ENCODE results near the gene CLMN.

The CLMN gene

DNA sequence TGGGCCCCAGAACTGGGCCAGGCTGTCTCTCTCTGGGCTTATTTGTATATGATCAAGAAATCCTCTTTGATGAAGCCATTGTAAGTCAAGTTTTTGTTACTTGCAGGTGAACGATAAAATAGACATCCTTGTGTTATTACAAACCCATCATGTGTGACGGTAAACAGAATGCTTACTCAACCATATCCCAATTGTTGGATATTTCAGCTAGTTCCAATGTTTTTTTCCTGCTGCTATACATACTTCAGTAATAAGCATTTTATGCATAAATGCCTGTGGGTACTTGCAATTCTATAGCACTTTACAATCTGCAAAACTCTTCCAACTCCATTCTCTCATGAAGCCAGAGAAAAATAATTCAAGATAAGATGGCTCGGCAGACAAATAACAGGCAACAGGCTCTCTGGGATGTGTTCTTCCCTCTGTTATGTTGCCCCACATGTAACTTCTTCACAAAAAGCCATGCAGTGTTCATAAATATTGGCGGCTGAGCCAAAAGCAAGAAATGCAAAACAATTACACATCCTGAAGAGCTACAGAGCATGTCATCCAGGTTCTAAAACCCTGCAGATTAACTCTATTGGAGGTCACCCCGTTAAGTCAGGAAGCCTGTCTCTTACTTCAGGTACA is 69.5 kb downstream of the CLMN start:
- no peak for DNase-seq
- Mint-ChIP-seq H3K4me1 (ENCODE audit: low read depth) (peaks cover 2% of the 10 kb centered on the region), H3K27ac (no peak overlapping the region)

GRCh38 chr14:95248432-95248831 is 71.3 kb downstream of the CLMN start:
- Mint-ChIP-seq H3K27ac (no peak overlapping the region), H3K4me3 (no peak overlapping the region), H3K4me1 (ENCODE audit: low read depth) (no peaks in the 10 kb centered on the region), H3K36me3 (ENCODE audit: low read depth) (no peaks in the 10 kb centered on the region), H3K27me3 (peaks cover 38% of the 10 kb centered on the region), H3K9me3 (no peaks in the 10 kb centered on the region)
- no peak for DNase-seq

More for the DNA sequence above, 69.5 kb downstream of the CLMN start:
- Mint-ChIP-seq H3K36me3 (ENCODE audit: low read depth) (no peaks in the 10 kb centered on the region), H3K27me3 (peaks cover 37% of the 10 kb centered on the region), H3K9me3 (no peaks in the 10 kb centered on the region), H3K4me3 (no peak overlapping the region)

DNA sequence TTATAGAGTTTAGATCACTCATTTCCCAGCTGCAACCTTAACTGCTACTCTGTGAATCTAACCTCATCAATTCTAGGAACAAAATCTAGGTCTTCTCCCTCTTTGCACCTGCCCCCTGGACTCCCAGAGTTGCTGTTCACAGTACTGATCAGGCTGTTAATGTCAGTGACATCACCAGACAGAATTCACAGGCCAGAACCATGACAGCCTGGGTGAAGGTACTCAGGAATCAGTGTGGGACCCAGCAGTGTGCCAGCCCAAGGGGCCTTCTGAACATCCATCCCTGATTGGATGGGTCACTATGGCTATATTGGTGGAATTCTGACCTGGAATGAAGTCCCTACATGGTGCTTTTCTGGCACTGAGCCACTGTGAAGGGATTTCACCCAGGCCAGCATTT is 72.8 kb downstream of the CLMN start:
- Mint-ChIP-seq H3K36me3 (ENCODE audit: low read depth) (no peaks in the 10 kb centered on the region), H3K9me3 (no peaks in the 10 kb centered on the region), H3K27me3 (peaks cover 30% of the 10 kb centered on the region), H3K27ac (no peak overlapping the region), H3K4me3 (no peak overlapping the region), H3K4me1 (ENCODE audit: low read depth) (no peaks in the 10 kb centered on the region)
- no peak for DNase-seq

DNA sequence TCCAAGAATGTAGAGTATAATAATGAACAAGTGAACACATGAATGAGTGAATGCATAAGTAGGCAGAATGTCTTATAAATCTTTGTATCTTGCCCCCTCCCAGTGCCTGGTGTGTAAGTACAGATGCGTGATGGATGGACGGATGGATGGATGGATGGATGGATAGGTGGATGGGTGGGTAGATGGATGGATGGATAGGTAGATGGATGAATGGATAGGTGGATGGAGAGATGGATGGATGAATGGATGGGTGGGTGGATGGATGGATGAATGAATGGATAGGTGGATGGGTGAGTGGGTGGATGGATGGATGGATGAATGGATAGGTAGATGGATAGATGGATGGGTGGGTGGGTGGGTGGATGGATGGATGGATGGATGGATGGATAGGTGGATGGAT is 74.4 kb downstream of the CLMN start:
- Mint-ChIP-seq H3K36me3 (ENCODE audit: low read depth) (no peaks in the 10 kb centered on the region), H3K27ac (no peak overlapping the region), H3K4me1 (ENCODE audit: low read depth) (no peaks in the 10 kb centered on the region), H3K9me3 (no peaks in the 10 kb centered on the region), H3K4me3 (no peak overlapping the region), H3K27me3 (peaks cover 20% of the 10 kb centered on the region)
- DNase-seq = no peak

DNA sequence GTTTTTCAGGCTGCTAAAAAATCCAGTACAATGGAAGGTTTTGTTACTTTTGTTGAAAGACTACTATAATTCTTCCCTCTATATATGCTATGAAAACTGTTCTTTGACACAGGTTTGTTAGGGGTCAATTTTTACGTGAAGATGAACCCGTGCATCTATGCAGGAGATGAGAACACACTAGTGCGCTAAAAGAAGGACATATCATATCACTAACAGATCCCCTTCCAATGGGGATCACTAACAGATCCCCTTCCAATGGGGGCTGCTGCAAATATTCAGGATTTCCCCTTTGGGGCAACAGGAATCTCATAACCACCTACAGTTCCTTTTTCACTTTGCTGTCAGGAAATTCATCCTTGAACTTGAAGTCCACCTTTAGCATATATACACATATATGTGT is 75.1 kb downstream of the CLMN start:
- Mint-ChIP-seq H3K36me3 (ENCODE audit: low read depth) (no peaks in the 10 kb centered on the region), H3K4me3 (no peak overlapping the region), H3K27me3 (peaks cover 14% of the 10 kb centered on the region), H3K4me1 (ENCODE audit: low read depth) (no peaks in the 10 kb centered on the region), H3K9me3 (no peaks in the 10 kb centered on the region), H3K27ac (no peak overlapping the region)
- no peak for DNase-seq

DNA sequence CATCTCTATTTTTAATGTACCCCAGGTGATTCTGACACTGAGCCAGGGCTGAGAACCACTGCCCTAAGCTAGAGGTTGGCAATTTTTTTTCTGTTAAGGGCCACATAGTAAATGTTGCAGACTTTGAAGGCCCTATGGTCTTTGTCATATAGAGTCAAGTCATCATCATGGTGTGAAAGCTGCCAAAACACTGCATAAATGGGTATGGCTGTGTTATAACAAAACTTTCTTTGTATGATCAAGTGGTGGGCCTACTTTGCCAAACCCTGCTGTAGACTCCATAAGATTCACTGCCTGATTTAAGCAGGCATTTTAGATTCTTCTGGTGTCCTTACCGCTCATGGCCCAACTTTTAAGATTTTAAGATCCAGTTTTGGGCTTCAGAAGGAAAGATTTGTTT is 76.8 kb downstream of the CLMN start:
- Mint-ChIP-seq H3K27ac (no peak overlapping the region), H3K9me3 (no peaks in the 10 kb centered on the region), H3K27me3 (peaks cover 12% of the 10 kb centered on the region), H3K4me1 (ENCODE audit: low read depth) (no peaks in the 10 kb centered on the region), H3K4me3 (no peak overlapping the region), H3K36me3 (ENCODE audit: low read depth) (no peaks in the 10 kb centered on the region)
- DNase-seq = no peak

DNA sequence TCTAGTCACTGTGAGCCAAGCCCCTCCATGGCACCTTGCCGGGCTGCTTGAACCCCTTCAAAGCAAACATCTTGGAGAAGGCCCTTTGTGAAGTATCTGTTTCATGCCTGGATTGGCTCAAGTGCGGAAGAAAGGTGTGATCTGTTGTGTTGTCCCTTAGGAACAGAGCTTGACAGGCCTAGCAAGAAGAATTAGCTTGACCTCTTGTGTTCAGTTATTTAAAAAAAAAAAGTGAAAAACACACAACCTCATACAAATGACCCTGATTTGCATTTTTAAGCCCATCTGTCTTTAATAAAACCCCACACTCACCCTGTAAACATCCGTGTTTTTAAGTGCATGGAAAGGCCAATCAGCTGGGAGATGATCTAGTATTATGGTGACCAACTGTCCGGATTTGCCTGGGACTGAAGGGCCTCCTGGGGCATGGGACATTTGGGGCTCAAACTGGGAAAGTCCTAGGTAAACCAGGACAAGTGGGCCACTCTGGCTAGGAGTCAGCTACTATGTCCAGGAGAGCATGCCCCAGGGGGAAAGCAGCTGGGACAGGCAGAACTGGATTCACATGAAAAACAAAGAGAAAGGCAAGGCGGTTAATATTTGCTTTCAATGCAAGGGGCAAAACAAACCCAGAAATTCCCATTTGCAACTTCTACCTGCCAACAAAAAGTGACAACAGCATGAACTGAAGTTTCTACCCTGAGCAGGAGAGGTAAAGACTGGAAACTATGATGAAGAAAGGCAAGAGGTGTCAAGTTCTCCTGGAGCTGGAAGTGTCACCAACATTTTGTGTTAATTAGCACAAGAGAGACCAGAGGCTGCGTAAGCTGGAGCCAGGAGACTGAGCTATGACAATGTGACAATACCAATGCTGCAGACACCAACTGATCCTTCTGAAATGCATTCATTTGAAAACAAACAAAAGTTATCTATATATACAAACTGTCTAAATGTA is 78.6 kb downstream of the CLMN start:
- no peaks in the 10 kb centered on the region for H3K4me1 Mint-ChIP-seq (ENCODE audit: low read depth)

GRCh38 chr14:95238487-95239298 is 81.0 kb downstream of the CLMN start:
- no peaks in the 10 kb centered on the region for H3K4me1 Mint-ChIP-seq (ENCODE audit: low read depth)
- no peak overlapping the region for H3K4me3 Mint-ChIP-seq
- DNase-seq = no peak
- no peaks in the 10 kb centered on the region for H3K9me3 Mint-ChIP-seq
- H3K27me3 Mint-ChIP-seq = peaks cover 2% of the 10 kb centered on the region
- H3K36me3 Mint-ChIP-seq (ENCODE audit: low read depth) = no peaks in the 10 kb centered on the region
- no peak overlapping the region for H3K27ac Mint-ChIP-seq

More for the DNA sequence above, 78.6 kb downstream of the CLMN start:
- no peak overlapping the region for H3K27ac Mint-ChIP-seq
- H3K9me3 Mint-ChIP-seq = no peaks in the 10 kb centered on the region
- peaks cover 8% of the 10 kb centered on the region for H3K27me3 Mint-ChIP-seq
- no peaks in the 10 kb centered on the region for H3K36me3 Mint-ChIP-seq (ENCODE audit: low read depth)
- H3K4me3 Mint-ChIP-seq = no peak overlapping the region
- no peak for DNase-seq

DNA sequence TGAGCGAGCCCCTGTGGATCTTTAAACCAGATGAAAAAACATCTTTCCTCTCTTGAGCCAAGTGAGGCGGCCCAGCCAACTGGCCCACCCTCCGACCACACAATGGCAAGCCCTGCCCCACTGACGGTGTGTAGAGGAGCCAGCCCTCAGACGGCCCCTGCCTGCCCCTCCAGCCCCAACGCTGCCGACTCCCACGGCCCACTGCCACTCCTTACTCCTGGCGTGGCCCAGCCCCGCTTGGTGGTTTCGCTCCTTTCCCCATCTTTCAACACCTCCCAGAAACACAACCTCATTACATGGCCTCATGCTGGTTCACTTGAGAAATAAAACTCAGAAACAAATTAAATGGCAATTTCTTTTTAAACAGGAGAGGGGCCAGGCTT is 81.8 kb downstream of the CLMN start:
- H3K27ac Mint-ChIP-seq = no peak overlapping the region
- H3K4me3 Mint-ChIP-seq = no peak overlapping the region
- H3K27me3 Mint-ChIP-seq = peaks cover 2% of the 10 kb centered on the region
- no peaks in the 10 kb centered on the region for H3K4me1 Mint-ChIP-seq (ENCODE audit: low read depth)
- no peaks in the 10 kb centered on the region for H3K9me3 Mint-ChIP-seq
- no peaks in the 10 kb centered on the region for H3K36me3 Mint-ChIP-seq (ENCODE audit: low read depth)
- DNase-seq = no peak

- no peaks in the 10 kb centered on the region for H3K4me1 Mint-ChIP-seq (ENCODE audit: low read depth)
- no peak overlapping the region for H3K4me3 Mint-ChIP-seq
- H3K27me3 Mint-ChIP-seq = peaks cover 2% of the 10 kb centered on the region
- H3K36me3 Mint-ChIP-seq (ENCODE audit: low read depth) = no peaks in the 10 kb centered on the region
- no peak for DNase-seq
- H3K27ac Mint-ChIP-seq = no peak overlapping the region
- no peaks in the 10 kb centered on the region for H3K9me3 Mint-ChIP-seq
These were observed 82.4 kb downstream of the CLMN start for GRCh38 chr14:95237121-95237957.

GRCh38 chr14:95236221-95236620 is 83.5 kb downstream of the CLMN start:
- Mint-ChIP-seq H3K27ac (no peak overlapping the region), H3K36me3 (ENCODE audit: low read depth) (no peaks in the 10 kb centered on the region), H3K4me3 (no peak overlapping the region), H3K4me1 (ENCODE audit: low read depth) (no peaks in the 10 kb centered on the region), H3K27me3 (peaks cover 2% of the 10 kb centered on the region), H3K9me3 (no peaks in the 10 kb centered on the region)
- DNase-seq = no peak

DNA sequence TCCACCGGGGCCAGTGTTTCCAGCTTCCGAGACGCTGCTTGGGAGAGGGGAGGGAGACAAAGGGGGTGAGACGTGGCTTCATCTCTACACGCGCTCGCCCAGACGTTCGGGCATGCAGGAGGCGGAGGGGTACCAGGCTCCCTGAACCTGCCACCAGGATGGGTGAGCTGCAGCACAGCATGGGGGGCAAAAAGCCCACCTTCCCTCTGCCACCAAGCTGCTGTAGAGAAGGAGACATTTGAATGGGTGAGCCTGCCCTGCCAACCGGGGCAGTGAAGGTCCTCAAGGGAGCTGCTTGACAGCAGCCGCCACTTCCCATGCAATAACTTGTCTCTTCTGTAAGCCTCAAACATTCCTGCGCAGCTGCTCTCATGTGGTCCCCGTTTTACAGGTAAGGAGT is 83.9 kb downstream of the CLMN start:
- DNase-seq = no peak
- Mint-ChIP-seq H3K36me3 (ENCODE audit: low read depth) (no peaks in the 10 kb centered on the region), H3K27me3 (peaks cover 2% of the 10 kb centered on the region), H3K27ac (no peak overlapping the region), H3K9me3 (no peaks in the 10 kb centered on the region), H3K4me1 (ENCODE audit: low read depth) (no peaks in the 10 kb centered on the region), H3K4me3 (no peak overlapping the region)

GRCh38 chr14:95235351-95235750 is 84.4 kb downstream of the CLMN start:
- H3K4me1 Mint-ChIP-seq (ENCODE audit: low read depth) = no peaks in the 10 kb centered on the region
- H3K36me3 Mint-ChIP-seq (ENCODE audit: low read depth) = no peaks in the 10 kb centered on the region
- H3K27ac Mint-ChIP-seq = no peak overlapping the region

DNA sequence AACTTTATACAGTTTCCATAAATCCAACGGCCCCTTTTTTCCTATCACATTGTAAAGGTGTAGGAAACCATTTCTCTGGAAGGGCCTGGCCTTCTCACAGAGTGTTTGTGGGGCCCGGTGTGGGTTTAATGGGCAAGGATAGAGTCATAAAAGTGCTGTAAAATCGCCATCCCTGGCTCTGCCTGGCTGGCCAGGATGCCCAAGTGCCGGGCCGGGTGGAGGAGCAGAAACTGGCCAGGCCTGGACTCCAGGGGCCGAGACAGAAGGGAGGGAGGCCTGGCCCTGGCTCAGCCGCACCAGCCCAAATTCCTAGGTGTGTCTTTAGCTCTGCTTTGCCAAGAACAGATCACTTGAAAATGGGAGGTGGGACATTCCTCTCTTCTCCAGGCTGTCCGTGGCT is 85.3 kb downstream of the CLMN start:
- H3K27me3 Mint-ChIP-seq = peaks cover 2% of the 10 kb centered on the region
- H3K4me1 Mint-ChIP-seq (ENCODE audit: low read depth) = no peaks in the 10 kb centered on the region
- no peaks in the 10 kb centered on the region for H3K36me3 Mint-ChIP-seq (ENCODE audit: low read depth)
- DNase-seq = no peak
- H3K27ac Mint-ChIP-seq = no peak overlapping the region
- H3K9me3 Mint-ChIP-seq = no peaks in the 10 kb centered on the region
- H3K4me3 Mint-ChIP-seq = no peak overlapping the region

More at GRCh38 chr14:95235351-95235750, 84.4 kb downstream of the CLMN start:
- Mint-ChIP-seq H3K27me3 (peaks cover 2% of the 10 kb centered on the region), H3K9me3 (no peaks in the 10 kb centered on the region), H3K4me3 (no peak overlapping the region)
- no peak for DNase-seq

Data from activated T-cell treated with anti-CD3 and anti-CD28 coated beads, Interleukin-2, amount 50 U/mL, for 24 hours (primary cell).